Measurements from ENCODE around the gene CUEDC2.
A peak's percentile ranks its signal among the peaks of the same experiment; 100 is the strongest.

CUEDC2 gene

DNA sequence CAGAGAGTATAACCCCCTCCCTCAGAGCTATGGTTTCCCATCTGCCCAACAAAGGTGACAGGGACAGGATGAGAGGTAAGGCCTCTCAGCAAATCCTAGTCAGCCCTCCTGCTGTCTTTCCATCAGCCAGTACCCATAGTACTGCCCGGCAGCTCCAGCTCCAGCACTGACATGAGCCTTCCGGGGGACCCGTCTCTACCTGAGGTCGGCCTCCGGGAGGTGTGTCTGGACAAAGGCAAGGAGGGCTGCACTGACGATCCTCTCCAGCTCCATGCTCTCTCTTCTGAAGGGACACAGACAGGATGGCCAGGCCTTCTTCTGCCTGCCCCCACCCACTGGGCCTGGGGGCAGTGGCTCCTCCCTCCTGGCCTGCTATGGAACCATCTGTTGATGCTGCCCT is 7.5 kb downstream of the CUEDC2 start:
- DNase-seq (ENCODE audit: low spot score), result no peak

DNA sequence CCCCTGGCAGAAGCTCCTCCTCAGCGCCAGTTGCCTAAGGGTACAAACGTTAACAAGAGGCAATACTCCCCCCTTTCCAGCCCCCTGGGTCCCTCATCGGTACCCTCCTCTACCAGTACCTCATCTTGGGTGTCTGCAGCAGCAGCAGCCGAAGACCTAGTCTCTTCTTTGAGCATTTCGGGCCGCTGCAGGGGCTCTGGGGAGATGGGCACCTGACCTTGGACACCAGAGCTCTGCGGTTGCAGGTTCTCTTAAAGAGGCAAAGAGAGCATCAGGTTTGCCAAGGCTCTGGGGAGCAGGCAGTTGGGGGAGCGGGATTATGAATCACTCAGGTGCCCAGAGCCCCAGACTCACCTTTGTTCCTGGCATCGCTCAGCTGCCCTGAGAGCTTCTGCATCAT is 8.2 kb downstream of the CUEDC2 start:
- no peak for DNase-seq (ENCODE audit: low spot score)

DNA sequence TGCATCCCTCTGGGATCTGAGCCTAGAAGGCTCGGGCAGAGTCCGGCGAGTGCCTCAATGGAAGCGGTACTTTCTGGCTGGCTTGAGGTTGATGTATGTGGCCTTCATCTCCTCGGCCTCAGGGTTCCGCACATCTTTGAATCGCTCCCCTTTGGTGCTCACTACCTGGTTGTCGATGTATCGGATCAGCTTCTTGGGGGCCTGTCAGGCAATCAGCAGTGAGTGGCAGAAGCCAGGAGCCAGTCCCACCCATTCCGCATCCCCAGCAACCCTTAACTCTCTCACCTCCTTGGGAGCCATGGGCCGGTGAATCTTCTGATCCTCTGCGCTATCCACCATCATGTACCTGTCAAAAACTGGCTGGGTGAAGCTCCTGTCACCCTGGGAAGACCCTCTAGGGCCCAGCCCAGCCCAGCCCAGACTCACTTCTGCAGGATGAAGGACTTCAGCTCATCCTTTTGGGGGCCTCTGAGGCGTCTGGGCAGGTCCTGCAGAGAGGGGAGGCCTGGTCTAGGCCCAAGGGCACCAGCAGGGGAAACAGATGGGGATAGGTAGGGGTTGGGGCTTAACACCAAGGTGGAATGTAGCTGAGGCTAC is 8.9 kb downstream of the CUEDC2 start:
- DNase-seq (ENCODE audit: low spot score), result no peak

DNA sequence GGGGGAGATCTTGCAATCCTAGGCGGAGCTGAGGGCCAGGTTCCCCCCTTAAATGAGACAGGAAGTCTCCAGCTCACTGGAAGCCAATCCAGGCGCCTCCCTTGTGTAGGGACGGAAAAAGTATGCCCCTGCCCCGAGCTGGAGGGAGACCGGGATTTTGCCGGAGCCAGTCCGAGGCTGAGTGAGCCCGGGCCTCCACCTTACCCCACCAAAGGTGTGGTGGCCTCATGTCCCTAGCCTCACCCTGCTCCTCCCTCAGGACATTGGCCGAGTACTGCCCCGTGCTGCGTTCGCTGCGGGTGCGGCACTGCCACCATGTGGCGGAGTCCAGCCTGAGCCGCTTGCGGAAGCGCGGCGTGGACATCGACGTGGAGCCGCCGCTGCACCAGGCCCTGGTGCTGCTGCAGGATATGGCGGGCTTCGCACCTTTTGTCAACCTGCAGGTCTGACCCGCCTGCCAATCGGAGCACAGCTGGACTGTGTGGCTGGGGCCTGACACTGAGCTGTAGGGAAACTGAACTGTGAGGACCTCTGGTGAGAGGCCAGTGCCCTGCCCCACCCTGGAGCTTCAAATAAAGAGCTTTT is 9.7 kb downstream of the CUEDC2 start:
- DNase-seq (ENCODE audit: low spot score), result peak; percentile 78

DNA sequence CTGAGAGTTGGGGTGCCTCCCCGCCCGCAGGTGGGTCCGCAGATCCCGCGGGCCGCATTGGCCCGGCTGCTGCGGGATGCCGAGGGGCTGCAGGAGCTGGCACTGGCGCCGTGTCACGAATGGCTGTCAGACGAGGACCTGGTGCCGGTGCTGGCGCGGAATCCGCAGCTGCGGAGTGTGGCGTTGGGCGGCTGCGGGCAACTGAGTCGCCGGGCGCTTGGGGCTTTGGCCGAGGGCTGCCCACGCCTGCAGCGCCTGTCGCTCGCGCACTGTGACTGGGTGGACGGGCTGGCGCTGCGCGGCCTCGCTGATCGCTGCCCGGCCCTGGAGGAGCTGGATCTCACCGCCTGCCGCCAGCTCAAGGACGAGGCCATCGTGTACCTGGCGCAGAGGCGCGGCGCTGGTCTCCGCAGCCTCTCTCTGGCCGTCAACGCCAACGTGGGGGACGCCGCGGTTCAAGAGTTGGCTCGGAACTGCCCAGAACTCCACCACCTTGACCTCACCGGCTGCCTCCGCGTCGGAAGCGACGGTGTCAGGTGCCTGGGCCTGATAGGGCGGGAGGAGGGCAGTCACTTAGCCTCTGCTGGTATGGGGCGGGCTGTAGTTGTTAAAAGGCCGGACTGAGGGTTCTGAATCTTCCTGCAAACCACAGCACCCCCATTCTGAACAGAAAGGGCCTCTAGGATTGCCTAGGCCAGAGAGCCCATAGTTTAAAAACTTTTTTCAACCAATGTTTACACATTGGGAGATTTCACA is 10.4 kb downstream of the CUEDC2 start:
- DNase-seq (ENCODE audit: low spot score), result peak; percentile 37

DNA sequence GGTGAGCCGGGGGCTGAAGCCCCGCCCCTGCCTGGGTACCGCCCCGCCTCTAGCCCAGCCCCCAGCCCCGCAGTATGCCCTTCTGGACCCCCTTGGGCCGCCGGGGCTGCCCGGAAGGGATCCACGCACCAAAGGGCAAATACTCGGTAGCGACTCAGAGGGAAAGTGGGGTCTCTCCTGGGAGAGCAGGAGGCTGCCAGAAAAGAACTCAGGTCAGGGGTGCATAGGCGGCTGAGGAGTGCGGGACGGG is 10.9 kb downstream of the CUEDC2 start:
- DNase-seq (ENCODE audit: low spot score), result no peak

DNA sequence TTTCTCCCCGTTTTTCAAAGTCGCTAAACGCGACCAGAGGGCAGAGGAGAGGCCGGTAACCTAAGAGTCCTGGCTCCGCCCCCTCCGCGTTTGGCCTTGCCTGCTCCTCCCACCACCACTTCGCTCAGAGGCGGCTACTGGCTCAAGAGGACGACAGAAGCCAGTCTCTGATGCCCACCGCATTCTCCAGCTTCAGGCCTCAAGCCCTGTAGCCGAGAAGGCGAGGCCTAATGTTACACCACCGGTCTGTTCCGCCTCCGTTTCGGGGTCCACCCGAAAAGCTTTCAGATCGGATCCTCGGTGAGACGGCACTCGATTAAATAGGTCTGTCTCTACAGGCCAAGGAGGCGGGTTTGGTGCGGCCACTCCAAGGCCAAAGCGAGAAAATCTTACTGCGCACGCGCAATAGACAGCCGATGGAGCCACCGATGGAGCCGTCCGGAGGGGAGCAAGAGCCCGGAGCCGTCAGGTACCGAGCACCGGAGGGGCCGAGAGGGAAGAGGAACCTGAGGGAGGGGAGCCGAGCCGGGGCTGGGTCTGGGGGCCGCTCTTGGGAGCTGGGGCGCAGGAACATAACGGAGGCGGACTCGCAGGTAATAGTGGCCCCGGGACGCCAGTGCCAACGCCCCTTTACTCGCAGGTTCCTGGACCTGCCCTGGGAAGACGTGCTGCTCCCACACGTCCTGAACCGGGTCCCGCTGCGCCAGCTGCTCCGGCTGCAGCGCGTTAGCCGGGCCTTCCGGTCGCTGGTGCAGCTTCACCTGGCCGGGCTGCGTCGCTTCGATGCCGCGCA is 11.5 kb downstream of the CUEDC2 start, which contains the start of gene FBXL15:
Gene FBXL15 (plus strand): TSS at position 123 of the 793 bp plus-strand sequence. CDS start 294 bp downstream, at position 417.
- peak; percentile 92 for DNase-seq (ENCODE audit: low spot score)

DNA sequence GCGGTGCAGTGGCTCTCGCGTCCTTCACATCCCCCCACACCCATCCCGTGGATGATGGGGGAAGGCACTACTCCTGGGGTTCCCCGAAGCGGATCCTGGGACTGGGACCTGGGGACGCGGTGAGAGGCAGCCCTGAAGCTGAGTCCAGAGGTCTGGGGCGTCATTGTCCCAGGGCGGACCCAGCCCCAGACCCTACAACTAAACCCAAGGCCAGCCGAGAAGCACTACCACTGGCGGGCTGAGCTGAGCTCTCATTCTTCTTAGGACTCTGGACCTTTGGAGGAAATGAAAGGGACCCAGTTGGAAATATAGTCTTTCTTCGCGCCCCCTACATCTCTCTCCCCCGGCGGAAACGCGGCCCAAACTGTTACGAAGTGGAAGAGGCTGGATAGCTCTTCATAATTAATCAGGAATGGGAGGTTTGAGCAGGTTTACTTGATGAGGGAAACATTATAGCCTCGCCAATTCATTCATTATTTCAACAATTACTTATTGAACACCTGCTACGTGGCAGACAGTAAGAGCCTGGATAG is 12.1 kb downstream of the CUEDC2 start:
- DNase-seq (ENCODE audit: low spot score), result no peak

DNA sequence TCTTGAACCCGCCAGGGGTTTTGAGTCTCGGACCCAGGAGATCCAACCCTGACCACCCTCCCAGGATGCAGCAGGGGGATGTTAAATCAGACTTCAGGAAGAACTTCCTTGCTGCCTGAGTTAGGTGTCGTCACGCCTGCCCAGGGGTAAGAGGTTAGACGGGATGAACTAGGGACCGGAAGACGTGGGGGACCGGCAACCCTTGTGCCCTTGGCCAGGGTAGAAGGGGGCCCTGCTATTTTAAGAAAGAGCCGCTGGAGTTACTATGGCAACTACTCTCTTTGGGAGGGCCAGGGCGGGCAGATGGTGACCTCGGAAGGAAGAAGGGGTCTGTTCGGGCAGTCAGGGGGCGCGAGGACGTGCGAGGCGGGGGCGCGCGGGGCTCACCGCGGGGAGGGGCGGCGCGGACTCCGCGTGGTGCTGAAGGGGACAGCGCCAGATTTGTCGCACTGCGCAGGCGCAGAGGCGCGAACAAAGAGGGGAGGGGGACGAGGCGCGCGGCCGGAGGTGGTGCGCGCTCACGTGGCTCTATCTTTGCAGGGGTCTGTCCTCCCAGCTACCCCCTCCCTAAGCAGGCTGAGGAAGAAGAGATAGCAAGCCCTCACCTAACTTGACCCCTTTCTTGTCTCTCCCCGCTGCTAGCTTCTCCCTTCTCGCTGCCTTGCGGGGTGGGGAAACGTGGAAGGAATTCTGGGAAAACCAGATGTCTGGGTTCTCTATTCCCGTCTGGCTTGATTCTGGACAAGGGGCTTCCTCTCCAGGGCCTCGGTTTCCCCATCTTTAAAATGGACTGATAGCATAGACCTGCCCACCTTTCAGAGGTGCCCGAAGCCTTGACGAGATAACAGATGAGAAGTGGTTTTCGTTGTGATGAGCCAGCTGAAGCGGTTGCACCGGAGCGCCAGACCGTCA is 12.8 kb downstream of the CUEDC2 start:
- peak; percentile 85 for DNase-seq (ENCODE audit: low spot score)

DNA sequence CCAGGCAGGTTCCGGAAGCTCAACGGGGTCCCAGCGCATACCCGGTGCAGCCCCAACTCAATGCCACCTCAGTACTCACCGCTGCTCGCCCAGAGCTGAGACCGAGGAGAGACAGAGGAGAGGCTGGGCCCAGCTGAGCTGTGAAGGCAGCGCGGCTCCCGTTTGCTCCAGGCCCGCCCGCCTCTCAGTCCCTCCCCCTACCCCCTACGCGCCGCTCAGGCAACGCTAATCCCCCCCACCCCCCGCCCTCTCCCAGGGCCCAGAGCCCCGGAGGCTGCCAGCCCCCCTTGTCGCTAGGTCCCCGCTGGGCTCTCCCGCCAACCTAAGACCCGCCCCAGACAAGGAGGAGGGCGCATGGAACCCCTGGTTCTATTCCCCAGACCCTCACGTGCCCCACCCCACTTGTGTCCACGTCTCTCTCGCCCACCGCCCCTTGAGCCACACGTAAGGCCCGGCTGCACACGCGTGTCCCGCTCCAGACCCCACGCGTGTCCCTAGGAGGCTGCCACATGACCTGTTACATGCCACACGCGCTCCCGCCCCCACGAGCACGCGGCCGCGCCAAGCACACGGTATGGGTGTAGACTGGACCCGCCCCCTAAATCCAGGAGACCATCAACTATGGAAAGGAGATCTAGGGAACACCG is 13.6 kb downstream of the CUEDC2 start, which contains the start of gene PSD:
Gene PSD (minus strand): TSS at position 164 of the 647 bp plus-strand sequence. CDS start 1,747 bp downstream, outside the sequence.
- peak; percentile 64 for DNase-seq (ENCODE audit: low spot score)

DNA sequence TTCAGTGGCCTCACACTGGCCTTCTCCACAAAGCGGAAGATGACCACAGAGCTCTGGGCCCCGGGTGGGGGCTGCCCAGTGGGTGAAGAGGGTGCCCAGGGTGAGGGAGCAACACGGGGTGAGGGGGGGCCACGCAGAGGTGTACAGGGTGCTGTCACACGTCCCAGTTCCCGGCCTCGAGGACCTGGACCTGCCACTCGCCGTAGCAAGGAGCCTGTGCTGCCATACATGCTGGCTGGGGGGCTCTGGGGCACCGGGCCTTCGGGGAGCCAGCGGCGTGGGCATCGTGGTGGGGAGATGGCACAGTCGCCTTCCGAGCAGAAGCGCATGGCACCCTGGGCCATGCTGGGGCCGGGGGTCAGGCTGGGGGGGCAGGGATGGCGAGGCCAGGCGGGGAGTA is 15.7 kb downstream of the CUEDC2 start:
- no peak for DNase-seq (ENCODE audit: low spot score)

DNA sequence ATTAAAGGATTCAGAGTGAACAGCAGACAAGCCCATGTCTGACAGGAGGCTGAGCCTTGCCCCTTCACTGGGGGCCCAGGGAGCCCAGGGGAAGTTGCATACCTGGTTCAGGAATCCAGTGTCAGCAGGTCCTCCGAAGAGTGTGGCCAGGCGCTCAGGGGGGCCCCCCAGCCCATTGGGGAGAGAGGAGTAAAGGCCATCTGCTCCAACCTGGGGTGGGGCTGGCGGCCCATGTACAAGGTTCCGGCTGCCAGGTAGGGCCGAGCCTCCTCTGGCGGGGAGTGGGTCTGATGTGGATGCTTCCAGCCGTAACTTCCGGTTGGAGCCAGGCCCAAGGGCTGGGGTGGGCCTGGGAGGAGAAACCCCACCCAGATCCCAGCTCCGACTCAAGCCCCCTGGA is 16.1 kb downstream of the CUEDC2 start:
- DNase-seq (ENCODE audit: low spot score), result no peak

DNA sequence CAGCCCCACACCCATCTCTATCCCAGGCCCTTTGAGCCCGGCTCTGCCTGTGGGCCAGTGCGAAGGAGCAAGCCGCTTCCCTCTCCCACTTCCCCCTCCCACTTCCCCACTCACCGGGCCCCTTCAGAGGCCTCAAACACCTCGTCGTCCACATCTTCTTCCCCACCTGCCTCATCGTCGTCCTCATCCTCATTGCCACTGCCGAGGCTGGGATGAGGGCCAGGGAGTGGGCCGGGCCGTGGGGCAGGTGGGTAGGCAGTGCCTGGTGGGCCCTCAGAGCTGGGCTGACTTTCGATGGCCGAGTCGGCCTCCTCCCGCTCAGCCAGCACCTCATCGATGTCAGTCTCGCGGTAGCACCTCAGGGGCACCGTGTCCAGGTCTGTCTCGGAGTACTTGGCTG is 17.6 kb downstream of the CUEDC2 start:
- no peak for DNase-seq (ENCODE audit: low spot score)

DNA sequence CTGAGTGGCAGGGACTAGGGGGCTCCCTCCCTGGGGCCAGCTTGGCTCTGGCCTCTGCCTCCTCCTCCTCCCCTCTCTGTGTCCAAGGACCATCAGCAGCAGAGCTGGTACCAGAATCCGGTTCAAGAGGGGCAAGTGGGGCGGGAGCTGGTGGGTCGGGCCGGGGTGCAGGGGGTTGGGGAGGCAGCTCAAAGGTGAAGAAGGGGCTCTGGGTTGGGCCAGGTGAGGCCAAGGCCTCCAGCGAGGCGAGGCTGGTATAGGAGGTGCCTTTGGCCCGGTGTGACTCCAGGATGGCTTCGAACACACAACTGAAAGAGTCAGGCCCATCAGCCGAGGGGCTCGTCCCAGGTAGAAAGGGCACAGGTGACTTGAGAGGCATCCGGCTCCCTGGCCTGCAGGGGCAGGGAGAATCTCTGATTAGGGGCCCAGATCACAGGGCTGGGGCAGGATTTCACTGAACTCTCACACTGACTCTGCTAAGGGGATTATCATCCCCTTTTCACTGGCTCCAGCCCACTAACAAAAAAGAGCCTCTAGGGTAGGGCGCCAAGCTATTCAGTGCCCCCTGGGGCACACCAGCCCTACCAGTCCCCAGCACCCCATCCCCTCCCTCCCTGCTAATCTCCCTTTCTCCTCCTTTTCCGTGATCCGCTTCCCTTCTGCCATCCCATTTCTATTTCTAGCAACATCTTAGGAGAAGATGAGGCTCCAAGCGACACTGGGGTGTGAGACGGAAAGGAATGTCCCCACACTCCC is 18.4 kb downstream of the CUEDC2 start:
- DNase-seq (ENCODE audit: low spot score), result no peak

DNA sequence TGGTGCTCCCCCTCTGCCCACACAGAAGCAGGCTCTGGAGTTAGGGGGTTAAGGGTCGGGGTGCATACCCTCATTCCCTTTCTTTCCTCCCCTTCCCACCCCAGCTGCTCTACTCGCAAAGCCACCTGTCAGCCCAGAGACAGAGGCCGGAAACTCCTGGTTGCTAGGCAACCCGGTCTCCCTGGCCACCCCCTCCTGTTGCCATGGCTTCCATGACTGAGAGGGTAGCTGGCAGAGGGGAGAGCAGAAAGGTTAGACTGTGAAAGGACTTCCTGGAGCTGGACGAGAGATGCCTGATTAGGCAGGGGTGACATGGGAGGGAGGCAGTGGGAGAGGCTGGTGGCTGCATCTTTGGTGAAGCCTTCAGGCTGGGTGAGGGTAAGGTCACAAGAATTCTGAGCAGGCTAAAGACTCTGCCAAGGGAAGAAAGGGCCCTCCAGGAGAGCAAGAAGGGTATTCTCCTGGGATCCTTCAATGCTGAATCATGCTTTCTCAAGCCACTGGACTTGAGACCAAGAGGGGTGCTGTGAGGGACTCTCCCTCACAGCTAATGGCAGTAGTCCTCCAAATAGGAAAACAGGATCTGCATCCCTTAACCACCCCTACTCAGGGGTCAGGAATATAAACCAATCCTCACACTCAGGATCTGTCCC is 19.2 kb downstream of the CUEDC2 start:
- DNase-seq (ENCODE audit: low spot score), result peak; percentile 81

DNA sequence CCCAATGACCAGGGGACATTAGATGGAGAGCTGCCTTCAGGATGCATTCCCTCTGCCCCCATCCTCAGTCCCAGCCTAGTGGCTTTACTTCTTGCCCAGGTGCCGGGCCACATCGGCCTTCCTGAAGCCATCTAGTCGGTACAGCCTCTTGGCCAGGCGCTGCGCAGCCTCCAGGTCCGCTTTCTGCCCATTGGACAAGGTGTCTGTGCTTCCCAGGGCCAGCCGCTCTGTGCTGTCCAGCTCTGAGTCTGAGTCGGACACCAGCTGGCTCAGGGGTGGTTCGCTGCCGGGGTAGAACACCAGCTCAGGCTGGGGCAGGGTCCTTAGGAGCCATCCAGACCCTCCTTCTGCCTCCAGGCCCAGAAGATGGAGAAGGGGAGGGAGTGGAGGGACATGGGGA is 20.1 kb downstream of the CUEDC2 start:
- DNase-seq (ENCODE audit: low spot score), result no peak

DNA sequence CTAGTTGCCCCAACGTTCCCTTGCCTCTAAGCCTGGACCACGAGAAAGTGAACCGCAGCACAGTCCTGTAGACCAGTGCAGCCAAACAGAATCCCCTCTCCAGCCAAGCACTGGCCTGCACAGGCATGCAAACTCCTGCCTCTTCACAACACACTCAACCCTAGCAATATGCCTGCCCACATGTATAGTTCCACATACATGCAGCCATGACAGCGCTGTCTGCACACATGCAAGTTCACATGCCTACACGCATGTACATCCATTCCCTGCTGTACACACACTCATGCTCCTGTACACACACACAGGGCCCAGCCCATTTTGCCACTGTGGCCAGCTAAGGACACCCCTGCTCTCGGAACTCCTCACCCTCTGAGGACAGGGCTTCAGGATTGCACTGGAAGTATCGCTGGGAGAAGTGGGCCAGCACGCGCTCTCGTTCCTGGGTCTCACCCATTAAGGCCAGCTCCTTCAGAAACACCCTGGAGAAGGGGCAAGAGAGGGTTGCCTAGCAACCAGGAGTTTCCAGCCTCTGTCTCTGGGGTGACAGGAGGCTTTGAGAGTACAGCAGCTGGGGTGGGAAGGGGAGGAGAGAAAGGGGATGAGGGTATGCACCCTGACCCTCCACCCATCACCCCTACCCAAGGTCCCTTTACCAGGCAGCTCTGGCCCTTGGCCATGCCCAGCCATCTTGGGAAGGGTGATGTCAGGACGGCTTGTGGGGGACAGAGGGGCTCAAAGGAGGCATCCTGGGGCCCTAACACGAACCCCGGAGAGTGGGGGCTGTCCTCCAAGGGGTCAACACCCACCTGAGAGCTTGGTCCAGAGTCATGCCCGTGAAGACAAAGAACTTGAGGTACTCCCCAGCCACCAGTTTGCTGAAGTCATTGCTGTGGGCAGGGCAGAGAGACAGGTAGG is 20.8 kb downstream of the CUEDC2 start:
- no peak for DNase-seq (ENCODE audit: low spot score)

DNA sequence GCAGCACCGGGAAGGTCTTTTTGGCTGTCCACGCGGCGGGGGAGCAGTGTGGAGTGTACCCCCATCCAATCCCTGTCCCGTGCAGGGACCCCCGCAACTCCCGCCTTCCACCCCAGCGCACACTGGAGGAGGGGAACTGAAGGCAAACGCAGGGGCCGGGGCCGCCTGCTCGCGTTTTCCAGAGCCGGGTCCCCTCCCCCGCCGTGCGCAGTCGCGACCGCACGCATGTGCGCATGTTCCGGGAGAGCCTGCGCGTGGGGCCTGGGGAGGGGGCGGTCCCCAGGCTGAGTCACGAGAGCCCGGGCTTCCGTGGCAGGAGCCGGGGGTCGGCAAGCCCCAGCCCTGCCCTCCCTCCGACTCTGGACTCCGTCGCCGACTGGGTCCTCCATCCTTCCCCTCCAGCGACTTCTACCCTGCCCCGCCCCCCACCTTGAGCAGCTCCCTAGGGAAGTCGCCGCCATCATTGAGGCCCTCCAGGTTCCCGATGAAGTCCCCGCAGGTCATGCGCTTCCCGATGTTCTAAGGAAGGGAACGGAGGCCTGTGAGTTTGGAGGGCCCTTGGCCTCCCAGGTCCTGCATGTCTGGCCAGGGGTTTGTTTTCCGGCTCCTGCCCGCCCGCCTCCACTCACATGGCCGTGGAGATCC is 21.8 kb downstream of the CUEDC2 start:
- DNase-seq (ENCODE audit: low spot score), result peak; percentile 54
